Psoas muscle (tissue), 8 donors: ENCODE results near the gene DLK1. TPM values are rescaled to one million over a fixed set of nuclear protein-coding genes. Genes with fewer than 3 reads are reported as not detected.

Experiments
- ATAC-seq, 4 donors: fragments of 200-7000 bp; cut with Tn5 transposase; one replicate each; pipeline ENCODE4 v1.9.1; 2020; ENCODE audit warnings: moderate library complexity in 3 of 4, mild to moderate bottlenecking in 2 of 4
- DNase-seq, 2 donors: peaks; one replicate each; pipeline ENCODE4 v3.0.0-alpha.2; 2020
- H3K27ac ChIP-seq: fragments of 200-600 bp; one replicate; pipeline ENCODE4 v1.8.0; 2022
- H3K27me3 ChIP-seq, 3 donors: fragments of 200-600 bp in 1 of 3; one replicate each; pipeline versions ENCODE4 v1.6.1 to v1.8.0; 2013 to 2022; ENCODE audit warnings: low read length in 2 of 3, mild to moderate bottlenecking in 2 of 3, moderate library complexity in 1 of 3; ENCODE audit not compliant: insufficient read depth in 3 of 3
- H3K36me3 ChIP-seq, 2 donors: fragments of 200-600 bp in 1 of 2; one replicate each; pipeline versions ENCODE4 v1.6.1 to v1.8.0; 2013 to 2022; ENCODE audit warnings: low read depth in 1 of 2, mild to moderate bottlenecking in 1 of 2, moderate library complexity in 1 of 2; ENCODE audit not compliant: insufficient read depth in 1 of 2
- H3K4me1 ChIP-seq: fragments of 200-600 bp; one replicate; pipeline ENCODE4 v1.8.0; 2022
- H3K4me3 ChIP-seq: fragments of 200-600 bp; one replicate; pipeline ENCODE4 v1.8.0; 2022; ENCODE audit warnings: mild to moderate bottlenecking
- H3K9me3 ChIP-seq: fragments of 200-600 bp; one replicate; pipeline ENCODE4 v1.8.0; 2022
- CTCF ChIP-seq: fragments of 200-600 bp; IDR thresholded peaks from one replicate; pipeline ENCODE4 v1.8.0; 2022; ENCODE audit warnings: antibody characterized with exemption
- WGBS, 3 donors: extraction: QIAGEN DNeasy Blood & Tissue Kit; methylation state at CpG; one replicate each; pipeline versions ENCODE4 v1.1.6 to v1.1.7; 2013; 5-methylcytosine and 5-hydroxymethylcytosine counted together
- intact Hi-C, 2 donors: fragments of 100-400 bp; cut with DNase I; formaldehyde crosslinking; loops; one replicate each; pipeline versions ENCODE4 v1.11.0 to v1.14.2; 2022
- polyA plus RNA-seq, 3 donors: library from polyadenylated mRNA; stranded (reverse); fragments of 200-250 nt; gene quantifications; one replicate each; pipeline ENCODE4 v1.2.3, GENCODE V29; 2013
- total RNA-seq, 4 donors: library from RNA; stranded (reverse); fragmentation: NEBNext Ultra II Directional in 2 of 4; extraction: Animal tissue kit (Norgen Biotek cat#: 25700) in 2 of 4; gene quantifications; one replicate each; pipeline versions ENCODE4 v1.2.1 to v1.2.4, GENCODE V29; 2021 to 2023
- donor health status: healthy with polysubstance abuse.
- donor health status: DM: no; HTN: no; CAD: no; lungs with moderate emphysema.
- donor health status: Bipolar disorder and iron deficiency.
- donor health status: healthy.
- donor health status: DM: yes; HTN: yes; CAD: no.
- donor health status: DM: no; HTN: no; CAD: no.
- donor health status: DM: no; HTN: no; CAD: no.
- donor health status: DM: yes; HTN: yes; CAD: no.

Gene DLK1
- total and polyA plus RNA-seq, 7 donors, result 2.6 to 39.9 (median 12.1) TPM

- Histone ChIP-seq H3K36me3 (no peaks in the 10 kb centered on the region), H3K9me3 (no peaks in the 10 kb centered on the region), H3K4me3 (no peak overlapping the region), H3K27me3 (peaks cover 0 to 46% (median 10%) of the 10 kb centered on the region in 3 donors), H3K4me1 (no peaks in the 10 kb centered on the region), H3K27ac (no peak overlapping the region)
- intact Hi-C loops, result no loop called here
- 88 to 93% (median 93%) methylated on average over 7 of the region's 7 CpGs for WGBS, 3 donors
- DNase-seq, result peak in 1 of 2 donors; percentile 37
- no peak for TF ChIP-seq CTCF
- no peak for ATAC-seq
Observed at GRCh38 chr14:100765991-100766390, 39.3 kb downstream of the DLK1 start.

DNA sequence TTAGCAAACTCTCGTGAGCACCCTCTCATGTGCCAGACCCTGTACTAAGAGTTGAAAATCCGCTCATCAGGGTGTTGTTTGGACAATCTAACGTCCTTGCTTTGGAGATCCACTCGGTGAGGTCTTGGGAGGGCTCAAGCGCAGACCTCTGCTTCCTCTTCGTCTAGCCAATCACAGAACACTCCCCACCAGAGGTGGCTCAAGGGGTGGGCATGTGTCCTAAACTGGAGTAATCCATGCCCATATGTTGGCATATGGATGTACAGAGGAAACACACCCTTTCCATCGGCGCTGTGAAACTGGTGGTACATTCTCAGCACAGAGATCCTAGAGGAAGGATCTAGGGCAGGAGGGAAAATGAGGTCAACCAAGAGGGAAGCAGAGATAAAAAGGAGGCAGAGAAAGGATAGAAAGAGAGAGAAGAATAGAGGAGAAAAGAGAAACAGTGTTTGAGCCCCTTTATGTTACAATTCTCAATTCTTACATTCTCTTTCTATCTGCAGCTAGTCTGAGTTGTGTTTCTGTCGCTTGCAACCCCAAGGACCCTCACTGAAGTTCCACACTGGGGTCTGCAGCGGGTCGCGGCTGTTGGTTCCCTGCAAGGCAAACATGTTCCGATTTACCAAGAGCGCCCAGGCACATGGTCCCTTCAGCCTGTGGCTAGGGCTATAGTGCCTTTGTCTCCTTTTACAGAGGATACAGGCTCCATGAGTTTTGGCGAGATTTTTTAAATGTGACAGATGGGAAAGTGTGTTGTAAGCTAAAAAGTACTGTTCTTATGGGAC is 40.5 kb downstream of the DLK1 start:
- Histone ChIP-seq H3K27ac (no peak overlapping the region), H3K4me1 (no peaks in the 10 kb centered on the region), H3K27me3 (peaks cover 0 to 46% (median 10%) of the 10 kb centered on the region in 3 donors), H3K36me3 (no peaks in the 10 kb centered on the region), H3K9me3 (no peaks in the 10 kb centered on the region), H3K4me3 (no peak overlapping the region)
- DNase-seq, result peak in 1 of 2 donors; percentile 26
- 83 to 90% (median 83%) methylated on average over 15 of the region's 15 CpGs for WGBS, 3 donors
- intact Hi-C loops, result no loop called here
- TF ChIP-seq CTCF, result no peak
- no peak for ATAC-seq

DNA sequence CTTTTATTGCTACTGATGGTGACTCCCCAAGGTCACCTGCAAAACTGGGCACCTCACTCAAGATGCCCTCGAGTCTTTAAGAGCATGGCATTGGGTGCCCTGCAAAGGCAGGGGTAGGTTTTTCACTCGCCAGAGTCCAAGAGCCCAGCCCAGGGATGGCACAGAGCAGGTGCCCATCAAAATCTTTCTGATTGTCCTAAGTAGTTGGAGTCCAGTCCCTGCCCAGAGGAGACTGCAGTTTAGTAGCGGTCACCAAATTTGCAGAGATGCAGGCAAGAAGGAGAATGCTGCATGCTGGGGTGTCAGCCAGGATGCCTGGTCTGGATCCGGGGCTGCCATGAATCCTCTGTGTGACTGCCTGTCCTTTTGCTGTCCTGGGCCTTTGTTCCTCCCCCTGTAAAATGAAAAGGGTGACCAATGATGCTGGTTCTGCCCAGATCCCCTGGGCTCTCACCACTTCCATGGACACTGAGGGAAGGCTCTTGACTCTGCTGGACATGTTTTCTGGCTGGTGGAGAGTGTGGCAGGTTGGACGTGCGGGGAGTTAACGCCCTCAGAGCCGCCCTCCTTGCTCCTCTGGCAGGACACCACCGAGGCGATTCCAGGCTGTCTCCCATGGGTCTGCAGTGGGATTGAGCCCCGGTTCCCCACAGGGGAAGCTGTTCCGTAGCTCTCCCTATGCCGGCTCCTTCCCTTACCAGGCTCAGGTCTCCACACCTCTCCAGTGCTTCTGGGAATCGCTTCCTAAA is 41.3 kb downstream of the DLK1 start:
- Histone ChIP-seq H3K4me1 (no peaks in the 10 kb centered on the region), H3K9me3 (no peaks in the 10 kb centered on the region), H3K4me3 (no peak overlapping the region), H3K36me3 (no peaks in the 10 kb centered on the region), H3K27me3 (peaks cover 0 to 46% (median 10%) of the 10 kb centered on the region in 3 donors), H3K27ac (no peak overlapping the region)
- ATAC-seq (no peak), DNase-seq (peak in 1 of 2 donors; percentile 32)
- intact Hi-C loops, result no loop called here
- no peak for TF ChIP-seq CTCF
- 69 to 81% (median 71%) methylated on average over 14 of the region's 14 CpGs for WGBS, 3 donors

- H3K4me1 ChIP-seq, result no peaks in the 10 kb centered on the region
- H3K9me3 ChIP-seq, result no peaks in the 10 kb centered on the region
- ATAC-seq (no peak), DNase-seq (peak in 1 of 2 donors; percentile 23)
- TF ChIP-seq CTCF, result no peak
- intact Hi-C loops, result no loop called here
- no peak overlapping the region for H3K4me3 ChIP-seq
- 85 to 88% (median 86%) methylated on average over 32 of the region's 32 CpGs for WGBS, 3 donors
- H3K27ac ChIP-seq, result no peak overlapping the region
- no peaks in the 10 kb centered on the region for H3K36me3 ChIP-seq
- H3K27me3 ChIP-seq, result peaks cover 0 to 42% (median 10%) of the 10 kb centered on the region in 3 donors
Observed at GRCh38 chr14:100769035-100769939, 42.6 kb downstream of the DLK1 start.
